Measurements from ENCODE around the gene WDR91.

GRCh38 chr7:135260470-135260869 is 49.1 kb upstream of the WDR91 start:
- TF ChIP-seq EGR1 (IDR thresholded peaks at IDR 0.05; ENCODE audit: low read depth in 2 of 2) (no peak), CTCF (IDR thresholded peaks at IDR 0.05; ENCODE audit: low read depth, low read length, missing input control) (no peak), REST (IDR thresholded peaks at IDR 0.05) (no peak), YY1 (IDR thresholded peaks at IDR 0.05) (no peak), JUND (IDR thresholded peaks at IDR 0.05) (no peak), HNF4G (IDR thresholded peaks at IDR 0.05) (no peak), TAF1 (conservative IDR thresholded peaks at IDR 0.05) (no peak), RAD21 (IDR thresholded peaks at IDR 0.05) (no peak), GABPA (IDR thresholded peaks at IDR 0.05 in 1 of 2, conservative IDR thresholded peaks at IDR 0.05 in 1 of 2) (no peak)
- TF ChIP-seq, protein P1, sequence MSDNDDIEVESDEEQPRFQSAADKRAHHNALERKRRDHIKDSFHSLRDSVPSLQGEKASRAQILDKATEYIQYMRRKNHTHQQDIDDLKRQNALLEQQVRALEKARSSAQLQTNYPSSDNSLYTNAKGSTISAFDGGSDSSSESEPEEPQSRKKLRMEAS (IDR thresholded peaks at IDR 0.05), result no peak
- TF ChIP-seq, protein P2, sequence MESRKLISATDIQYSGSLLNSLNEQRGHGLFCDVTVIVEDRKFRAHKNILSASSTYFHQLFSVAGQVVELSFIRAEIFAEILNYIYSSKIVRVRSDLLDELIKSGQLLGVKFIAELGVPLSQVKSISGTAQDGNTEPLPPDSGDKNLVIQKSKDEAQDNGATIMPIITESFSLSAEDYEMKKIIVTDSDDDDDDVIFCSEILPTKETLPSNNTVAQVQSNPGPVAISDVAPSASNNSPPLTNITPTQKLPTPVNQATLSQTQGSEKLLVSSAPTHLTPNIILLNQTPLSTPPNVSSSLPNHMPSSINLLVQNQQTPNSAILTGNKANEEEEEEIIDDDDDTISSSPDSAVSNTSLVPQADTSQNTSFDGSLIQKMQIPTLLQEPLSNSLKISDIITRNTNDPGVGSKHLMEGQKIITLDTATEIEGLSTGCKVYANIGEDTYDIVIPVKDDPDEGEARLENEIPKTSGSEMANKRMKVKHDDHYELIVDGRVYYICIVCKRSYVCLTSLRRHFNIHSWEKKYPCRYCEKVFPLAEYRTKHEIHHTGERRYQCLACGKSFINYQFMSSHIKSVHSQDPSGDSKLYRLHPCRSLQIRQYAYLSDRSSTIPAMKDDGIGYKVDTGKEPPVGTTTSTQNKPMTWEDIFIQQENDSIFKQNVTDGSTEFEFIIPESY (IDR thresholded peaks at IDR 0.05), result no peak

Data from liver (tissue), 3 donors.